Measurements from ENCODE around the gene MCF2L.

The MCF2L gene

GRCh38 chr13:112994084-112994780, 25.2 kb downstream of the MCF2L start:
- H3K9me3 ChIP-seq (ENCODE audit: control insufficient read depth, low read length): no peaks in the 10 kb centered on the region
- H3K27me3 ChIP-seq (ENCODE audit: control insufficient read depth, insufficient read depth, low read length): no peaks in the 10 kb centered on the region
- H2AFZ ChIP-seq: no peak overlapping the region
- H3K9ac ChIP-seq: no peak overlapping the region
- no peak overlapping the region for H3K4me3 ChIP-seq (ENCODE audit: low read depth, low read length)
- no peaks in the 10 kb centered on the region for H3K36me3 ChIP-seq (ENCODE audit: control insufficient read depth, insufficient read depth, low read length)
- no peaks in the 10 kb centered on the region for H3K79me2 ChIP-seq
- no peak for TF ChIP-seq CTCF (IDR thresholded peaks at IDR 0.05)
- H3K27ac ChIP-seq: no peak overlapping the region
- no peaks in the 10 kb centered on the region for H3K4me1 ChIP-seq
- H3K4me2 ChIP-seq (ENCODE audit: low read length): no peak overlapping the region

- H3K9ac ChIP-seq: no peak overlapping the region
- no peaks in the 10 kb centered on the region for H3K36me3 ChIP-seq (ENCODE audit: control insufficient read depth, insufficient read depth, low read length)
- no peak overlapping the region for H2AFZ ChIP-seq
- no peak for TF ChIP-seq CTCF (IDR thresholded peaks at IDR 0.05)
- H3K79me2 ChIP-seq: no peaks in the 10 kb centered on the region
- H3K27ac ChIP-seq: no peak overlapping the region
- no peaks in the 10 kb centered on the region for H3K9me3 ChIP-seq (ENCODE audit: control insufficient read depth, low read length)
- H3K27me3 ChIP-seq (ENCODE audit: control insufficient read depth, insufficient read depth, low read length): no peaks in the 10 kb centered on the region
- no peak overlapping the region for H3K4me3 ChIP-seq (ENCODE audit: low read depth, low read length)
- no peak overlapping the region for H3K4me2 ChIP-seq (ENCODE audit: low read length)
- H3K4me1 ChIP-seq: no peaks in the 10 kb centered on the region
Observed at GRCh38 chr13:112994781-112995355, 25.9 kb downstream of the MCF2L start.

- Histone ChIP-seq H3K9ac (no peak overlapping the region), H3K4me2 (ENCODE audit: low read length) (no peak overlapping the region), H3K36me3 (ENCODE audit: control insufficient read depth, insufficient read depth, low read length) (no peaks in the 10 kb centered on the region), H3K4me1 (no peaks in the 10 kb centered on the region), H3K4me3 (ENCODE audit: low read depth, low read length) (no peak overlapping the region), H3K27me3 (ENCODE audit: control insufficient read depth, insufficient read depth, low read length) (no peaks in the 10 kb centered on the region), H3K9me3 (ENCODE audit: control insufficient read depth, low read length) (no peaks in the 10 kb centered on the region), H3K79me2 (no peaks in the 10 kb centered on the region), H3K27ac (no peak overlapping the region), H2AFZ (no peak overlapping the region)
- TF ChIP-seq CTCF (IDR thresholded peaks at IDR 0.05): no peak
Observed at GRCh38 chr13:112995395-112996191, 26.6 kb downstream of the MCF2L start.

- H2AFZ ChIP-seq: no peak overlapping the region
- H3K4me1 ChIP-seq: no peaks in the 10 kb centered on the region
- no peaks in the 10 kb centered on the region for H3K36me3 ChIP-seq (ENCODE audit: control insufficient read depth, insufficient read depth, low read length)
- no peak overlapping the region for H3K27ac ChIP-seq
- no peaks in the 10 kb centered on the region for H3K9me3 ChIP-seq (ENCODE audit: control insufficient read depth, low read length)
- H3K27me3 ChIP-seq (ENCODE audit: control insufficient read depth, insufficient read depth, low read length): no peaks in the 10 kb centered on the region
- no peak overlapping the region for H3K4me2 ChIP-seq (ENCODE audit: low read length)
- no peak for TF ChIP-seq CTCF (IDR thresholded peaks at IDR 0.05)
- H3K9ac ChIP-seq: no peak overlapping the region
- H3K4me3 ChIP-seq (ENCODE audit: low read depth, low read length): no peak overlapping the region
- H3K79me2 ChIP-seq: no peaks in the 10 kb centered on the region
Observed at GRCh38 chr13:112996671-112997091, 27.7 kb downstream of the MCF2L start.

Data from parathyroid adenoma (tissue), 2 donors.